ENCODE measurements around the gene HIPK4.
"Not testable (repeated sequence)": the region's sequence is repeated elsewhere in the genome, so short reads cannot be mapped to it uniquely, and the experiment has no call there.

Gene HIPK4

GRCh38 chr19:40390084-40390742 lies at the start of gene HIPK4:
Gene HIPK4 (minus strand): TSS chr19:40390181. CDS start chr19:40389902, 279 bp downstream.
- DNase-seq, result no peak

- DNase-seq, result no peak
Measured at GRCh38 chr19:40438284-40438683, 48.3 kb upstream of the HIPK4 start.

GRCh38 chr19:40433391-40434216 lies 43.6 kb upstream of the HIPK4 start:
- DNase-seq, result no peak

- DNase-seq, result not testable (repeated sequence)
Measured at GRCh38 chr19:40432760-40433159, 42.8 kb upstream of the HIPK4 start.

GRCh38 chr19:40431698-40432097 lies 41.7 kb upstream of the HIPK4 start:
- DNase-seq, result no peak

- not testable (repeated sequence) for DNase-seq
Measured at GRCh38 chr19:40430242-40430641, 40.3 kb upstream of the HIPK4 start.

GRCh38 chr19:40428197-40428596 lies 38.2 kb upstream of the HIPK4 start:
- DNase-seq, result not testable (repeated sequence)

GRCh38 chr19:40425450-40426287 lies 35.7 kb upstream of the HIPK4 start, which contains the start of gene SERTAD1:
Gene SERTAD1 (minus strand): TSS chr19:40425992. CDS start chr19:40423546, 2,446 bp downstream.
- DNase-seq, result peak; percentile 99

- no peak for DNase-seq
Measured at GRCh38 chr19:40424637-40425449, 34.9 kb upstream of the HIPK4 start.

- DNase-seq, result no peak
Measured at GRCh38 chr19:40423938-40424337, 34.0 kb upstream of the HIPK4 start.

GRCh38 chr19:40422748-40423566 lies 33.0 kb upstream of the HIPK4 start:
- DNase-seq, result no peak

GRCh38 chr19:40421993-40422747 lies 32.2 kb upstream of the HIPK4 start:
- no peak for DNase-seq

- peak; percentile 66 for DNase-seq
Measured at GRCh38 chr19:40420766-40421765, 31.1 kb upstream of the HIPK4 start.

- DNase-seq, result no peak
Measured at GRCh38 chr19:40420451-40420765, 30.4 kb upstream of the HIPK4 start.

- no peak for DNase-seq
Measured at GRCh38 chr19:40419780-40420179, 29.8 kb upstream of the HIPK4 start.

- no peak for DNase-seq
Measured at GRCh38 chr19:40419066-40419612, 29.2 kb upstream of the HIPK4 start.

GRCh38 chr19:40418040-40418439 lies 28.1 kb upstream of the HIPK4 start:
- DNase-seq, result no peak

- no peak for DNase-seq
Measured at GRCh38 chr19:40417643-40417981, 27.6 kb upstream of the HIPK4 start.

- no peak for DNase-seq
Measured at GRCh38 chr19:40416918-40417642, 27.1 kb upstream of the HIPK4 start.

All from NCI-H446 treated with DMSO at 0.1 percent for 48 hours (cell line).